ENCODE results near the gene RPP30.

RPP30 gene

GRCh38 chr10:90856964-90857634, 14.7 kb upstream of the RPP30 start:
- CTCF ChIA-PET, result interaction anchor here (0.6 to 2.2 kb wide), 7 partner anchors 10 to 922 kb away, joined by 3 to 10 read pairs (median 4); partner anchors contain the start of gene RPP30
- TF ChIP-seq, protein P1, sequence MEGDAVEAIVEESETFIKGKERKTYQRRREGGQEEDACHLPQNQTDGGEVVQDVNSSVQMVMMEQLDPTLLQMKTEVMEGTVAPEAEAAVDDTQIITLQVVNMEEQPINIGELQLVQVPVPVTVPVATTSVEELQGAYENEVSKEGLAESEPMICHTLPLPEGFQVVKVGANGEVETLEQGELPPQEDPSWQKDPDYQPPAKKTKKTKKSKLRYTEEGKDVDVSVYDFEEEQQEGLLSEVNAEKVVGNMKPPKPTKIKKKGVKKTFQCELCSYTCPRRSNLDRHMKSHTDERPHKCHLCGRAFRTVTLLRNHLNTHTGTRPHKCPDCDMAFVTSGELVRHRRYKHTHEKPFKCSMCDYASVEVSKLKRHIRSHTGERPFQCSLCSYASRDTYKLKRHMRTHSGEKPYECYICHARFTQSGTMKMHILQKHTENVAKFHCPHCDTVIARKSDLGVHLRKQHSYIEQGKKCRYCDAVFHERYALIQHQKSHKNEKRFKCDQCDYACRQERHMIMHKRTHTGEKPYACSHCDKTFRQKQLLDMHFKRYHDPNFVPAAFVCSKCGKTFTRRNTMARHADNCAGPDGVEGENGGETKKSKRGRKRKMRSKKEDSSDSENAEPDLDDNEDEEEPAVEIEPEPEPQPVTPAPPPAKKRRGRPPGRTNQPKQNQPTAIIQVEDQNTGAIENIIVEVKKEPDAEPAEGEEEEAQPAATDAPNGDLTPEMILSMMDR (conservative IDR thresholded peaks at IDR 0.05; ENCODE audit: low read depth), result no peak
- POLR2A ChIA-PET (ENCODE audit: low non-redundant PET), result no interaction called here
- no peak for DNase-seq (ENCODE audit: low spot score)
- peak overlapping the region; percentile 87 for H3K27ac ChIP-seq

DNA sequence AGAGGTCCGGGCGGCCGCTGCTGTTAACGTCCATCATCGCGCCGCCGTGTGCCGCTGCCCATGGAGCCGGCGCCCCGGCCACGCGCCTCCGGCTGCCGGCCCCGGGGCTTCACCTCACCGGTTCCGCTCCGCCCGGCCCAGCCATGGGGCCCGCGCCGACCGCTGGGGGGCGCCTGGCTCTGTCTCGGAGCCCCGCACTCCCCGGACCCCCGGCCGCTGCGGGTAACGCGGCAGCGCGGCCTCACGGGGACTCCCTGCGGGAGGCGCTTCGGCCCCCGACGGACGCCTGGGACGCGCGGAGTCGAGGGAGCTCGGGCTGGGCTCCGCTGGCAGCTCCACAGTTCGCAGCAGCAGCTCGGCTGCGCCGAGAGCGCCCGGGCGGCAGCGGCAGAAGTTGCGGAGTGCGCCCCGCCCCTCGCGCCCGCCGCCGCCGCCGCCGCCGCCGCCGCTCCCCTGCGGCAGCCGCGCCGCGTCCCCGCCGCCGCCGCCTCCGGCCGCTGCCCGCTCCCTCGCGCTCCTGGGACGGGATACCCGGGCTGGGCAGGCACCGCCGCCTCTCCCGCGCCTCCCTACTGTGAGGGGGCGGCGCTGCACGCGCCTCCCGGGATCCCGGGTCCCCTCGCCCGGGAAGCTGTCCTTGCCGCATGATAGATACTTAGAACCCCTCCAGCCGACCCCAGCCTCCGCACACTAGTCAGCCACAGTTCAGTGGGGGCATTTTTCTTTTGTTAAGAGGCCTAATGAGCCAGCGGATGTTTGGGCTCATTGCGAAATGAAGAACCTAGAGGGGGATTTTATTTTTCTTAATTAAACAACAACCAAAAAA, 13.9 kb upstream of the RPP30 start, which contains the start of gene HTR7:
TSS of gene HTR7 (minus strand) at position 405 of the 826 bp plus-strand sequence. CDS start at position 37, 368 bp downstream.
- peak; percentile 59 for DNase-seq (ENCODE audit: low spot score)
- ChIA-PET POLR2A (ENCODE audit: low non-redundant PET) (no interaction called here), CTCF (interaction anchor here (0.6 to 2.2 kb wide), 9 partner anchors 11 to 324 kb away, joined by 3 to 10 read pairs (median 4); partner anchors contain the start of gene RPP30)
- H3K27ac ChIP-seq, result peak within 1 kb of the TSS; percentile 87
- TF ChIP-seq, protein P1 (conservative IDR thresholded peaks at IDR 0.05; ENCODE audit: low read depth), result peak; percentile 84

DNA sequence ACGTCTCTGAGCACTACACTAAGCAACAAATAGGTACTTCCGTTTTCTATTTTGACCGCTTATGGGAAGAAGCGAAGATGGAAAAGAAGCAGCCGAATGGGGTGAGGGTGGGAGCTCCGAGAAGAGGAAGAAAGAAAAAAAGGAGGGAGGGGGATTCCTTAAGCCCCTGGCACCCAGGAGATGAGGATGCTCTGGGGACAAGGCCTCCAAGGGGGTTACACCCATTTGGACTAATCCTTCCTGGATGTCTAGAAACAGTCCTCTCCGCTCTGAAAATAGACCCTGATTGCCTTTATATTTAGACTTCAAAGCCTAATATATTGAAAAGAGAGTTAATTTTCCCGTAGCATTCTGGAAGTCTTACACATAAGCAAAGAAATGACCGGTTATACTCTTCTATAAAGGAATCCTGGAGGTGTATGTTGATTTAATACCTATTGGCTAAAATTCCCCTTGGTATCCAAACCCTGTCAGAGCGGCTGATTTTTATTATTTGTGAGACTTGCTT, 13.3 kb upstream of the RPP30 start:
- DNase-seq (ENCODE audit: low spot score), result no peak
- CTCF ChIA-PET, result interaction anchor here (0.6 to 2.2 kb wide), 6 partner anchors 14 to 479 kb away, joined by 3 to 7 read pairs (median 4); partner anchors contain the start of gene RPP30
- peak overlapping the region; percentile 87 for H3K27ac ChIP-seq
- TF ChIP-seq, protein P1 (conservative IDR thresholded peaks at IDR 0.05; ENCODE audit: low read depth), result no peak
- POLR2A ChIA-PET (ENCODE audit: low non-redundant PET), result no interaction called here

GRCh38 chr10:90859321-90859751, 12.4 kb upstream of the RPP30 start:
- H3K27ac ChIP-seq, result no peak overlapping the region
- peak; percentile 83 for DNase-seq (ENCODE audit: low spot score)
- TF ChIP-seq, protein P1 (conservative IDR thresholded peaks at IDR 0.05; ENCODE audit: low read depth), result no peak
- ChIA-PET POLR2A (ENCODE audit: low non-redundant PET) (no interaction called here), CTCF (no interaction called here)

DNA sequence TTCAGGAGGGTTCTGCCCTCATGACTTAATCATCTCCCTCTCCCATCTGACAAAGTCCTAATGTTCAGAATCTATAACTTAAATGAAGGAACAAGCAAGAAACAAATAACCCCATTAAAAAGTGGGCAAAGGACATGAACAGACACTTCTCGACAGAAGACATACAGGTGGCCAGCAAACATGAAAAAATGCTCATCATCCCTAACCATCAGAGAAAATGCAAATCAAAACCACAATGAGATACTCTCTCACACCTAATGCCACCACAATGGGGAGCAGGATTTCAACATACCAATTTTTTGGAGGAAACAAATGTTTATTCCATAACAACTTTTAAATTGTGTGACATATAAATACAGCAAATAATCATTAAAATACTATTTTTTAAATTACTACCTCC, 11.0 kb upstream of the RPP30 start:
- CTCF ChIA-PET, result interaction anchor here (0.5 to 1.2 kb wide), 2 partner anchors 11 to 73 kb away, joined by 3 read pairs; no protein-coding TSS in a partner anchor
- DNase-seq (ENCODE audit: low spot score), result no peak
- TF ChIP-seq, protein P1 (conservative IDR thresholded peaks at IDR 0.05; ENCODE audit: low read depth), result no peak
- no peak overlapping the region for H3K27ac ChIP-seq
- POLR2A ChIA-PET (ENCODE audit: low non-redundant PET), result no interaction called here

DNA sequence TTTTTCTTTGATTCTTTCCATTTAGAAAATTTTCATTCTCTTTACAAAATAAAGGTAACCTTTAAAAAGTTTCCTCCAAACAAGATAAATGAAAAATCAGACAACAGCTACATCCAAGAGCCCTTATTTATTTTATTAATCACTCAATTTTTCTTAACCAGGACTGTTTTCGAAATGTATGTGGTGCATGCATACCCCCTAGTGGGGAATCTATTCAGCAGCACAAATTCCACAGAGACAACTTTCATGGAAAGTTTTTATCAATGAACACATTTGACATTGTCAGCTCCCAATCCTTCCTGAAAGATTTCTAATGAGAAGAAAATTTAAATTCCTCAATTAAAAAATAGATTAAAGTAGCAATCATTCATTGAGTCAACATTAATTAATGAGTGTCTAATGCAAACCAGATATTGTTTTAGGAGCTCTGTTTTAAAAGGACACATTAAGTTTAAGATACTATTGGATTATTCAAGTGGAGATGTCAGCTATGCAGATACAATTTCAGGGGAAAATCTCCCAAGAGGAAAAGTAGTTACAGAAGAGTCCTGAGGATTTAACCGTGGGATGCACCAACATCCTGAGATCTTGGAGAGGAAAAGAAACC, 8.8 kb upstream of the RPP30 start:
- peak; percentile 58 for DNase-seq (ENCODE audit: low spot score)

More for the DNA sequence above, 8.8 kb upstream of the RPP30 start:
- CTCF ChIA-PET, result interaction anchor here (0.6 to 1.3 kb wide), 25 partner anchors 9 to 1630 kb away, joined by 3 to 15 read pairs (median 4); partner anchors contain the start of gene RPP30
- POLR2A ChIA-PET (ENCODE audit: low non-redundant PET), result no interaction called here
- no peak overlapping the region for H3K27ac ChIP-seq
- TF ChIP-seq, protein P1 (conservative IDR thresholded peaks at IDR 0.05; ENCODE audit: low read depth), result peak; percentile 93
